H1 (cell line): ENCODE measurements around the gene RAB3GAP2. TPM values are rescaled to one million over a fixed set of nuclear protein-coding genes. Genes with fewer than 3 reads are reported as not detected.
"Not testable (repeated sequence)": the region's sequence is repeated elsewhere in the genome, so short reads cannot be mapped to it uniquely, and the experiment has no call there.

Experiments
- CTCF ChIA-PET: fragments of 300-600 bp; sonication (Branson Sonifier 250); formaldehyde crosslinking; loops from one replicate; lab custom pipeline; 2021; ENCODE audit not compliant: partially characterized antibody; lab: Charles Lee
- POLR2A ChIA-PET: fragments of 300-600 bp; sonication (Branson Sonifier 250); formaldehyde crosslinking; loops from one replicate; lab custom pipeline; 2021; ENCODE audit warnings: inconsistent platforms; ENCODE audit not compliant: partially characterized antibody; lab: Charles Lee
- DNase-seq, 2 experiments: peaks; one replicate each; pipeline versions ENCODE4 v3.0.0 to v3.0.0-alpha.2; 2010 to 2022; ENCODE audit warnings: low spot score in 2 of 2, low read depth in 1 of 2, mixed read lengths in 1 of 2
- FAIRE-seq: peaks from 2 replicates; lab custom pipeline; 2011; peaks lifted over from hg19 to GRCh38; lab: Jason Lieb, UNC
- H2AFZ ChIP-seq: 2 replicates; pipeline ENCODE4 v1.8.1; 2012; ENCODE audit warnings: low read length, inconsistent platforms
- H2AK5ac ChIP-seq: 2 replicates; pipeline ENCODE4 v1.6.1; 2013; ENCODE audit warnings: low read depth, low read length
- H2BK120ac ChIP-seq: replicated peaks from 2 replicates; pipeline ENCODE3; 2013; ENCODE audit warnings: low read depth, low read length, inconsistent platforms
- H2BK12ac ChIP-seq: 2 replicates; pipeline ENCODE4 v1.6.1; 2013; ENCODE audit warnings: low read depth, low read length
- H2BK15ac ChIP-seq: 2 replicates; pipeline ENCODE4 v1.6.1; 2013; ENCODE audit warnings: low read length
- H2BK20ac ChIP-seq: 2 replicates; pipeline ENCODE4 v1.6.1; 2013; ENCODE audit warnings: low read length
- H2BK5ac ChIP-seq: 2 replicates; pipeline ENCODE4 v1.6.1; 2013; ENCODE audit warnings: low read depth, low read length
- H3K14ac ChIP-seq: 2 replicates; pipeline ENCODE4 v1.6.1; 2013; ENCODE audit warnings: inconsistent platforms; ENCODE audit not compliant: insufficient read length
- H3K18ac ChIP-seq: 2 replicates; pipeline ENCODE4 v1.6.1; 2013; ENCODE audit warnings: low read length; ENCODE audit errors: extremely low read depth
- H3K23ac ChIP-seq: 2 replicates; pipeline ENCODE4 v1.6.1; 2013; ENCODE audit warnings: inconsistent platforms; ENCODE audit not compliant: insufficient read length
- H3K23me2 ChIP-seq: 2 replicates; pipeline ENCODE4 v1.6.1; 2013; ENCODE audit warnings: low read depth, low read length
- H3K27ac ChIP-seq: 2 replicates; pipeline ENCODE4 v1.6.1; 2011; ENCODE audit warnings: low read depth, low read length, inconsistent platforms
- H3K27me3 ChIP-seq, 4 experiments: replicated peaks in 1 of 4; 1 replicate in 1 of 4; 2 replicates in 3 of 4; pipeline versions ENCODE4 v1.6.1 to v1.8.1; 2011 to 2013; ENCODE audit warnings: low read length in 3 of 4, mild to moderate bottlenecking in 3 of 4, inconsistent platforms in 2 of 4, mixed read lengths in 2 of 4, moderate library complexity in 1 of 4; ENCODE audit not compliant: control insufficient read depth in 3 of 4, insufficient read depth in 3 of 4; ENCODE audit errors: extremely low read depth in 1 of 4
- H3K36me3 ChIP-seq, 4 experiments: 2 replicates each; pipeline versions ENCODE4 v1.6.1 to v1.8.1; 2011 to 2013; ENCODE audit warnings: mild to moderate bottlenecking in 4 of 4, low read length in 3 of 4, moderate library complexity in 2 of 4, control low read depth in 1 of 4, inconsistent platforms in 1 of 4; ENCODE audit not compliant: insufficient read depth in 4 of 4, control insufficient read depth in 2 of 4
- H3K4ac ChIP-seq: replicated peaks from 2 replicates; pipeline ENCODE3; 2013; ENCODE audit warnings: low read length, low read depth, mixed read lengths, inconsistent platforms; ENCODE audit not compliant: insufficient read length
- H3K4me1 ChIP-seq, 4 experiments: replicated peaks in 1 of 4; 1 replicate in 1 of 4; 2 replicates in 3 of 4; pipeline versions ENCODE4 v1.6.1 to v1.8.1; 2011 to 2013; ENCODE audit warnings: low read length in 3 of 4, inconsistent platforms in 2 of 4, mixed read lengths in 1 of 4; ENCODE audit not compliant: insufficient read depth in 4 of 4, control insufficient read depth in 3 of 4
- H3K4me2 ChIP-seq, 2 experiments: 2 replicates each; pipeline versions ENCODE4 v1.6.1 to v1.8.1; 2011 to 2013; ENCODE audit warnings: low read depth in 2 of 2, low read length in 2 of 2, control low read depth in 1 of 2, inconsistent platforms in 1 of 2, mild to moderate bottlenecking in 1 of 2; ENCODE audit not compliant: insufficient read depth in 1 of 2
- H3K4me3 ChIP-seq, 4 experiments: fragments of 200-600, 300-600 bp in 1 of 4; sonication (generic), shearing (Covaris generic), sonication (Bioruptor Twin) in 1 of 4; 2 replicates each; pipeline versions ENCODE4 v1.5.1 to v1.8.1; 2011 to 2016; ENCODE audit warnings: low read length in 4 of 4, low read depth in 3 of 4, control low read depth in 2 of 4, inconsistent platforms in 2 of 4, mild to moderate bottlenecking in 2 of 4, mixed read lengths in 1 of 4, moderate library complexity in 1 of 4; ENCODE audit not compliant: insufficient read depth in 2 of 4; ENCODE audit errors: extremely low read depth in 1 of 4
- H3K56ac ChIP-seq: replicated peaks from 2 replicates; pipeline ENCODE3; 2013; ENCODE audit warnings: low read depth, mild to moderate bottlenecking, mixed read lengths, low read length, inconsistent platforms; ENCODE audit not compliant: insufficient read length
- H3K79me1 ChIP-seq: 2 replicates; pipeline ENCODE4 v1.6.1; 2013; ENCODE audit warnings: low read depth, low read length, control low read depth
- H3K79me2 ChIP-seq, 2 experiments: 2 replicates each; pipeline versions ENCODE4 v1.6.1 to v1.8.1; 2012 to 2013; ENCODE audit warnings: low read length in 2 of 2, mild to moderate bottlenecking in 2 of 2, inconsistent platforms in 1 of 2; ENCODE audit not compliant: insufficient read depth in 2 of 2, control insufficient read depth in 1 of 2
- H3K9ac ChIP-seq, 4 experiments: replicated peaks in 1 of 4; 1 replicate in 1 of 4; 2 replicates in 3 of 4; pipeline versions ENCODE4 v1.6.1 to v1.8.1; 2011 to 2013; ENCODE audit warnings: low read depth in 3 of 4, low read length in 3 of 4, control low read depth in 2 of 4, mild to moderate bottlenecking in 2 of 4, moderate library complexity in 2 of 4, inconsistent platforms in 1 of 4; ENCODE audit errors: extremely low read depth in 1 of 4
- H3K9me3 ChIP-seq, 2 experiments: 2 replicates each; pipeline versions ENCODE4 v1.6.1 to v1.8.1; 2012 to 2013; ENCODE audit warnings: mild to moderate bottlenecking in 2 of 2, moderate library complexity in 2 of 2, control low read depth in 1 of 2, inconsistent platforms in 1 of 2, low read depth in 1 of 2, low read length in 1 of 2, mixed read lengths in 1 of 2; ENCODE audit not compliant: insufficient read depth in 2 of 2
- H4K20me1 ChIP-seq, 2 experiments: replicated peaks in 1 of 2; 2 replicates each; pipeline versions ENCODE3 to v1.8.1; 2011 to 2013; ENCODE audit warnings: inconsistent platforms in 2 of 2, low read length in 2 of 2, mild to moderate bottlenecking in 1 of 2; ENCODE audit not compliant: insufficient read depth in 2 of 2, control insufficient read depth in 1 of 2
- H4K5ac ChIP-seq: 2 replicates; pipeline ENCODE4 v1.6.1; 2013; ENCODE audit warnings: low read length, low read depth, mixed read lengths, inconsistent platforms; ENCODE audit not compliant: insufficient read length
- H4K8ac ChIP-seq: 2 replicates; pipeline ENCODE4 v1.8.0; 2013; ENCODE audit warnings: mild to moderate bottlenecking, moderate library complexity, low read length, inconsistent platforms; ENCODE audit not compliant: insufficient read depth; ENCODE audit errors: extremely low read depth
- H4K91ac ChIP-seq: replicated peaks from 2 replicates; pipeline ENCODE3; 2013; ENCODE audit warnings: low read length, mixed read lengths, inconsistent platforms; ENCODE audit not compliant: insufficient read length
- WGBS, 2 experiments: shearing (Covaris generic) in 1 of 2; methylation state at CpG; one replicate each; pipeline versions ENCODE4 v1.1.6 to v1.1.7; 2013 to 2015; ENCODE audit warnings: low lambda C conversion rate in 2 of 2, mixed read lengths in 2 of 2, inconsistent platforms in 1 of 2, low coverage in 1 of 2, missing lambda C conversion rate in 1 of 2; ENCODE audit not compliant: insufficient replicate concordance in 2 of 2, insufficient coverage in 1 of 2, insufficient read length in 1 of 2; ENCODE audit errors: extremely low coverage in 1 of 2, missing lambda C conversion rate in 1 of 2; 5-methylcytosine and 5-hydroxymethylcytosine counted together
- polyA plus RNA-seq, 7 experiments: library from polyadenylated mRNA; depleted of rRNA in 3 of 7; stranded (reverse) in 5 of 7; unstranded in 2 of 7; fragments of >200 nt in 5 of 7; fragments of 200-250 nt in 2 of 7; gene quantifications; 1 replicate in 5 of 7; 2 replicates in 1 of 7; 4 replicates in 1 of 7; pipeline versions ENCODE4 v1.2.1 to v1.2.3, GENCODE V29; 2011 to 2013; ENCODE audit warnings: missing spikeins in 2 of 7, mixed read lengths in 2 of 7
- total RNA-seq: library from RNA; stranded (reverse); fragmentation: NEBNext Ultra II Directional; extraction: Animal tissue kit (Norgen Biotek cat#: 25700); gene quantifications from 2 replicates; pipeline ENCODE4 v1.2.1, GENCODE V29; 2021

RAB3GAP2 gene
- total and polyA plus RNA-seq, 2 of the 8 experiments (the other 6 are each of a cell fraction or from before 2014, with no cell fraction given): 19.7 to 52.7 TPM

GRCh38 chr1:220158530-220158929 is 113.7 kb downstream of the RAB3GAP2 start:
- H4K20me1 ChIP-seq, H3K79me2 ChIP-seq, H2BK5ac ChIP-seq, H3K4me2 ChIP-seq, H2BK20ac ChIP-seq, H3K79me1 ChIP-seq, H3K4me1 ChIP-seq, H3K18ac ChIP-seq, H4K91ac ChIP-seq, H3K23me2 ChIP-seq, H3K4ac ChIP-seq, DNase-seq, H3K27me3 ChIP-seq, FAIRE-seq, H2BK12ac ChIP-seq, H3K27ac ChIP-seq, H4K8ac ChIP-seq, POLR2A ChIA-PET, H2AK5ac ChIP-seq, H3K56ac ChIP-seq, H2BK15ac ChIP-seq, H3K14ac ChIP-seq, H2BK120ac ChIP-seq, H2AFZ ChIP-seq, H3K4me3 ChIP-seq, H3K9me3 ChIP-seq, H3K23ac ChIP-seq, H3K9ac ChIP-seq, H4K5ac ChIP-seq: not testable (repeated sequence)
- peaks cover 2 to 45% (median 31%) of the 10 kb centered on the region in 4 experiments; a peak in 6 of 8 replicates for H3K36me3 ChIP-seq
- CTCF ChIA-PET: interaction anchor here (0.7 to 1.4 kb wide), 3 partner anchors 46 to 551 kb away, joined by 3 to 6 read pairs (median 3); no protein-coding TSS in a partner anchor
- 88% methylated on average over 7 of the region's 7 CpGs; no CpG with 5 or more reads in 1 of the 2 experiments for WGBS, 2 experiments
